Stimulated activated CD4-positive, alpha-beta T cell treated with anti-CD3 and anti-CD28 coated beads, Interleukin-1b, Interleukin-23, amount 100 ng/mL, for 24 hours (primary cell): ENCODE data around the gene NREP.

ENCODE experiments used
- DNase-seq, 4 experiments: peaks; one replicate each; pipeline ENCODE4 v3.0.0-alpha.2; 2020; ENCODE audit warnings: low read depth in 4 of 4, low spot score in 1 of 4

Gene NREP

GRCh38 chr5:111756581-111757354 is at the start of gene NREP:
Gene NREP, minus strand, starts transcription at chr5:111757194. Its CDS starts 1,422 bp downstream, at chr5:111755772.
- peak in 2 of 4 experiments; percentile 5 to 11 for DNase-seq

GRCh38 chr5:111806753-111807152 is 49.8 kb upstream of the NREP start:
- DNase-seq = no peak

- no peak for DNase-seq
Observed at GRCh38 chr5:111806156-111806555, 49.2 kb upstream of the NREP start.

- no peak for DNase-seq
Observed at GRCh38 chr5:111805071-111805470, 48.1 kb upstream of the NREP start.

GRCh38 chr5:111800351-111800750 is 43.4 kb upstream of the NREP start:
- DNase-seq = no peak

- no peak for DNase-seq
Observed at GRCh38 chr5:111795142-111795541, 38.1 kb upstream of the NREP start.

- DNase-seq = no peak
Observed at GRCh38 chr5:111792471-111793058, 35.6 kb upstream of the NREP start.

GRCh38 chr5:111790295-111790694 is 33.3 kb upstream of the NREP start:
- DNase-seq = no peak

- DNase-seq = no peak
Observed at GRCh38 chr5:111787006-111787405, 30.0 kb upstream of the NREP start.

- no peak for DNase-seq
Observed at GRCh38 chr5:111784491-111785181, 27.6 kb upstream of the NREP start.

GRCh38 chr5:111783537-111783936 is 26.5 kb upstream of the NREP start:
- DNase-seq = no peak

- no peak for DNase-seq
Observed at GRCh38 chr5:111782216-111782615, 25.2 kb upstream of the NREP start.

- no peak for DNase-seq
Observed at GRCh38 chr5:111781200-111781599, 24.2 kb upstream of the NREP start.

- no peak for DNase-seq
Observed at GRCh38 chr5:111779922-111780292, 22.9 kb upstream of the NREP start.

- DNase-seq = no peak
Observed at GRCh38 chr5:111779260-111779921, 22.4 kb upstream of the NREP start.

- DNase-seq = no peak
Observed at GRCh38 chr5:111776913-111777781, 20.2 kb upstream of the NREP start.

GRCh38 chr5:111775224-111775623 is 18.2 kb upstream of the NREP start:
- no peak for DNase-seq

GRCh38 chr5:111774525-111774924 is 17.5 kb upstream of the NREP start:
- no peak for DNase-seq

GRCh38 chr5:111772456-111773122 is 15.6 kb upstream of the NREP start:
- no peak for DNase-seq

- DNase-seq = no peak
Observed at GRCh38 chr5:111769541-111769940, 12.5 kb upstream of the NREP start.
